Neutrophil (primary cell): ENCODE results near the gene PLD5.

Experiments used
- H3K27ac ChIP-seq: fragments of 200-600 bp; sonication (generic); 2 replicates; pipeline ENCODE4 v1.5.1; 2016; ENCODE audit warnings: mild to moderate bottlenecking, moderate library complexity
- H3K27me3 ChIP-seq: fragments of 200-600 bp; sonication (generic); 2 replicates; pipeline ENCODE4 v1.6.0; 2016; ENCODE audit warnings: mild to moderate bottlenecking
- H3K36me3 ChIP-seq: fragments of 200-600 bp; sonication (generic); 2 replicates; pipeline ENCODE4 v1.5.1; 2017
- H3K4me1 ChIP-seq, 2 experiments: fragments of 200-600 bp in 1 of 2; sonication (generic) in 1 of 2; 1 replicate in 1 of 2; 2 replicates in 1 of 2; pipeline versions ENCODE4 v1.5.1 to v1.6.1; 2013 to 2016; ENCODE audit warnings: low read depth in 1 of 2, low read length in 1 of 2, mild to moderate bottlenecking in 1 of 2, moderate library complexity in 1 of 2; ENCODE audit not compliant: control insufficient read depth in 1 of 2, insufficient read depth in 1 of 2
- H3K4me3 ChIP-seq, 2 experiments: fragments of 200-600 bp in 1 of 2; sonication (generic) in 1 of 2; 1 replicate in 1 of 2; 2 replicates in 1 of 2; pipeline ENCODE4 v1.5.1; 2013 to 2016; ENCODE audit warnings: low read depth in 1 of 2, low read length in 1 of 2, mild to moderate bottlenecking in 1 of 2, moderate library complexity in 1 of 2
- H3K9me3 ChIP-seq: fragments of 200-600 bp; sonication (generic); 2 replicates; pipeline ENCODE4 v1.5.1; 2016
- CTCF ChIP-seq: fragments of 200-600 bp; sonication (generic); IDR thresholded peaks from 2 replicates; pipeline ENCODE4 v1.5.1; 2016; ENCODE audit warnings: antibody characterized with exemption

Gene PLD5

GRCh38 chr1:242140836-242141235 is 383.7 kb downstream of the PLD5 start:
- H3K9me3 ChIP-seq = no peaks in the 10 kb centered on the region
- H3K36me3 ChIP-seq = no peaks in the 10 kb centered on the region
- H3K27ac ChIP-seq = no peak overlapping the region
- H3K4me3 ChIP-seq = no peak overlapping the region
- TF ChIP-seq CTCF = no peak
- peaks cover 6 to 7% of the 10 kb centered on the region in 2 experiments for H3K4me1 ChIP-seq
- no peaks in the 10 kb centered on the region for H3K27me3 ChIP-seq

DNA sequence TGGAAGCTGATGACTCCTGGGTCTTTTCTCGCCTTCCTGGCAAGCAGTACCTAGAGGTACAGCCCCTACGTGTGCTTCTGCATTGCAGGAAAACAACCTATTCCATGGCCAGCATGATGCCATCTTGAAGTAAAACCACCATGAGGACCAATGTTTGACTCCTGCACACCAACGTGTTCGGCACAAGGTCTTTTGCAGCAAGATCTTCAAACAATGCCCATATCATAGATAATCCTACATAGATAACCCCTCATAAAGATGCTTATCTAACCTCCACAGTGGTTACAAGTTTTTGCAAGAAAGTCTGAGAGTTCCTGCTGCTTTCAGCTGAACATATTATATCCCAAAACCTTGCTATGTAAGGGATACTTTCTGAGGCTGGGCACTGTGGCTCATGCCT is 384.5 kb downstream of the PLD5 start:
- Histone ChIP-seq H3K9me3 (no peaks in the 10 kb centered on the region), H3K36me3 (no peaks in the 10 kb centered on the region), H3K4me3 (no peak overlapping the region), H3K4me1 (peaks cover 6 to 7% of the 10 kb centered on the region in 2 experiments), H3K27me3 (no peaks in the 10 kb centered on the region), H3K27ac (no peak overlapping the region)
- TF ChIP-seq CTCF = no peak

DNA sequence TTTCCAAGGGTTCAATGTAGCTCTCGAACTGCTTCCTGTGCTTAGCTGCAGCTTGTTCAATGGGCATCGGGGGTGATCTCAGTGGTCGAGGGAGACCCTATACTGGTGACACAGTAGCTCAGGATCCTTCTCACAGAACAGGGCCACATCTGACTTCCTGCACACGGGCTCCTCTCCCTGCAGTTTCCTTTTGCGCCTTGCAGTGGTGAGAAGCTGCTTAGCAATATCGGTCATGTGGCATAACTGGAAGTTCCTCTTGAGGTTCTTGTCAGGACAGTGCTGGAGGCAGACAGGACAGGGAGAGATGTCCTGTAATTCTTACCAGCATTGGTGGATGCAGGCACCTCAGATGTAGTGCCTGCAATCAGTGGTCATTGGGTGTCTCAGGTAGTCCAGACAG is 385.1 kb downstream of the PLD5 start:
- no peaks in the 10 kb centered on the region for H3K36me3 ChIP-seq
- H3K9me3 ChIP-seq = no peaks in the 10 kb centered on the region
- H3K27me3 ChIP-seq = no peaks in the 10 kb centered on the region
- H3K27ac ChIP-seq = no peak overlapping the region
- peaks cover 6 to 7% of the 10 kb centered on the region in 2 experiments for H3K4me1 ChIP-seq
- no peak overlapping the region for H3K4me3 ChIP-seq
- no peak for TF ChIP-seq CTCF

- Histone ChIP-seq H3K4me1 (no peaks in the 10 kb centered on the region), H3K27ac (no peak overlapping the region), H3K27me3 (no peaks in the 10 kb centered on the region), H3K36me3 (no peaks in the 10 kb centered on the region), H3K9me3 (no peaks in the 10 kb centered on the region), H3K4me3 (no peak overlapping the region)
- no peak for TF ChIP-seq CTCF
Observed at GRCh38 chr1:242133796-242134195, 390.7 kb downstream of the PLD5 start.

DNA sequence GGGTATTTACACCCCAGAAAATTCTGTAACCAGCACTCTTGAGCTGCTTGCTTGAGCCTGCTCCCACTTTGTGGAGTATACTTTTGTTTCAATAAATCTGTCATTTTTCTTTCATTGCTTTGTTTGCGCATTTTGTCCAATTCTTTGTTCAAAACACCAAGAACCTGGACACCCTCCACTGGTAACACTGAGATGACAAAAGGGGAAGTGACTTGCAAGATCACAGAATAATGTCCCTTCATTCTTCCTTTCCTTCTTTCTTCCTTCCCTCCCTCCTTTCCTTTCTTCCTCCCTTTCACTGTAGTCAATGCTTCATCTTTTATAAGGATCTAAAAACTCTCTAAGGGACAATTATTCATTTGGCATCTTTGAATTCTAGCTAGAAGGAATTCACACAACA is 391.1 kb downstream of the PLD5 start:
- no peaks in the 10 kb centered on the region for H3K4me1 ChIP-seq
- H3K27me3 ChIP-seq = no peaks in the 10 kb centered on the region
- no peaks in the 10 kb centered on the region for H3K9me3 ChIP-seq
- no peaks in the 10 kb centered on the region for H3K36me3 ChIP-seq
- no peak for TF ChIP-seq CTCF
- H3K4me3 ChIP-seq = no peak overlapping the region
- H3K27ac ChIP-seq = no peak overlapping the region
